GM23248 (cell line): ENCODE measurements around the gene LAMA3.

Source experiments
- EZH2 ChIP-seq: fragments of 200-600 bp; sonication (generic); IDR thresholded peaks from 2 replicates; pipeline ENCODE4 v1.6.1; 2018; ENCODE audit warnings: antibody characterized with exemption, mild to moderate bottlenecking; ENCODE audit not compliant: insufficient read depth, poor library complexity, severe bottlenecking
- EZH2phosphoT487 ChIP-seq: fragments of 200-600 bp; sonication (generic); IDR thresholded peaks from 2 replicates; pipeline ENCODE4 v1.6.1; 2018; ENCODE audit warnings: antibody characterized with exemption, moderate library complexity, mild to moderate bottlenecking, low read depth; ENCODE audit not compliant: insufficient read depth

- TF ChIP-seq EZH2phosphoT487 (no peak), EZH2 (no peak)
These were observed 72.7 kb downstream of the LAMA3 start for GRCh38 chr18:23761941-23762340.
